NB4 (cell line): Measurements from ENCODE around the gene MAN2A2.

Source experiments
- DNase-seq: peaks from one replicate; pipeline ENCODE4 v3.0.0; 2010; ENCODE audit warnings: low read depth
- H3K4me3 ChIP-seq: one replicate; pipeline ENCODE4 v1.5.1; 2011; ENCODE audit warnings: mild to moderate bottlenecking, low read depth, low read length, moderate library complexity
- MYC ChIP-seq: IDR thresholded peaks from 2 replicates; pipeline ENCODE4 v1.6.1; 2011; ENCODE audit warnings: low read depth, low read length
- POLR2A ChIP-seq: IDR thresholded peaks from 2 replicates; pipeline ENCODE4 v1.6.1; 2011; ENCODE audit warnings: mild to moderate bottlenecking; ENCODE audit not compliant: insufficient read length; ENCODE audit errors: extremely low read depth
- TF ChIP-seq, protein P1 (sequence below): IDR thresholded peaks from 2 replicates; pipeline ENCODE4 v1.6.1; 2011; ENCODE audit warnings: low read depth, low read length
- TF ChIP-seq, protein P2 (sequence below): IDR thresholded peaks from one replicate; pipeline ENCODE4 v1.5.1; 2012; ENCODE audit warnings: low read depth, low read length

Gene MAN2A2

DNA sequence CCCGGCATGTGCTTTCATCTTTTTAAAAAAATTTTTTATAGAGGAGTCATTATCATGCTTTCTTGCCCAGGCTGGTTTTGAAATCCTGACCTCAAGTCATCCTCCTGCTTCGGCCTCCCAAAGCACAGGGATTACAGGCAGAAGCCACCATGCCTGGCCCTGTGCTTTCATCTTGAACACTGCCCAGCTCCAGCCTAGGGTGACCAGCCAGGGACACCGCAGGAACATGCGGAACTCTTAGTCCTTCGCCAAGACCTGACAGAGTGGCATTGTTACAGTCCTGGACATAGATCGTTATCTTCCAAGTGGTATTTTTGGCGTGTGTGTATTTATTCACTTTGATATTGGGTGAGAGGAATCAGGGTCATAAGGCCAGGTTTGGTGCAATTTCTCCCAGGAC, 42.7 kb upstream of the MAN2A2 start:
- H3K4me3 ChIP-seq = no peak overlapping the region
- DNase-seq = no peak
- TF ChIP-seq MYC (no peak), POLR2A (no peak)
- TF ChIP-seq, protein P1, sequence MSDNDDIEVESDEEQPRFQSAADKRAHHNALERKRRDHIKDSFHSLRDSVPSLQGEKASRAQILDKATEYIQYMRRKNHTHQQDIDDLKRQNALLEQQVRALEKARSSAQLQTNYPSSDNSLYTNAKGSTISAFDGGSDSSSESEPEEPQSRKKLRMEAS = no peak
- TF ChIP-seq, protein P2, sequence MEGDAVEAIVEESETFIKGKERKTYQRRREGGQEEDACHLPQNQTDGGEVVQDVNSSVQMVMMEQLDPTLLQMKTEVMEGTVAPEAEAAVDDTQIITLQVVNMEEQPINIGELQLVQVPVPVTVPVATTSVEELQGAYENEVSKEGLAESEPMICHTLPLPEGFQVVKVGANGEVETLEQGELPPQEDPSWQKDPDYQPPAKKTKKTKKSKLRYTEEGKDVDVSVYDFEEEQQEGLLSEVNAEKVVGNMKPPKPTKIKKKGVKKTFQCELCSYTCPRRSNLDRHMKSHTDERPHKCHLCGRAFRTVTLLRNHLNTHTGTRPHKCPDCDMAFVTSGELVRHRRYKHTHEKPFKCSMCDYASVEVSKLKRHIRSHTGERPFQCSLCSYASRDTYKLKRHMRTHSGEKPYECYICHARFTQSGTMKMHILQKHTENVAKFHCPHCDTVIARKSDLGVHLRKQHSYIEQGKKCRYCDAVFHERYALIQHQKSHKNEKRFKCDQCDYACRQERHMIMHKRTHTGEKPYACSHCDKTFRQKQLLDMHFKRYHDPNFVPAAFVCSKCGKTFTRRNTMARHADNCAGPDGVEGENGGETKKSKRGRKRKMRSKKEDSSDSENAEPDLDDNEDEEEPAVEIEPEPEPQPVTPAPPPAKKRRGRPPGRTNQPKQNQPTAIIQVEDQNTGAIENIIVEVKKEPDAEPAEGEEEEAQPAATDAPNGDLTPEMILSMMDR = no peak

DNA sequence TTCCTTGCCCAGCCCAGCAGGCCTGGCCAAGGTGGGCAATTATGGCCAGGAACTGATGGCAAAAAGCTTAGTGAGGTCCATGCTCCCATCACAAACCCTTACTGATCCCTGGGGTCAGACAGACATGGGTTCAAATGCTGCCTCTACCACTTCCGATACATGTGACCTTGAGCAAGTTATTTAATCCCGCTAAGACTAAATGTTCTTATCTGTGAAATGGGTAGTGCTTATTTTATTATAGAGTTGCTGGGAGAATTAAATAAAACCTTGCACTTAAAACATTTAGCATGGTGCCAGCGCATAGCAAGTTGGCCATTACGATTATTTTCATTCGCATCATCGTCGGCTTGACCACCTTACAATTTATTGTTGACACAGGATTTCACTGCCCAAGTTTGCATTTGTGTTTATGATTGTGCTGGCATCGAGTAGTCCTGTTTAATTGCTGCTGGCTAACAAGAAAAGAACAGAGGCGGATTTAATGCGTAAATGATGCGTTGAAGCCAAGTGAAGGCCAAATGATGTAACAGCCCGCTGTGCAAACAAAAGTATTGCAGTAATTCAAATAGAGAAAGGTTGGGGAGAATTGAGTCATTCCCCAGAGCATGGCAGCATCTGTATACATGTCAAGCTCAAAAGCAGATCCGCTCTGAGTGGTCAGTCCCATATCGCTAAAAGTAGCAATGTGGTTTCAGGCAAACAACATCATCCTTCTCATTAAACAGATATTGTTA, 42.0 kb upstream of the MAN2A2 start:
- H3K4me3 ChIP-seq = no peak overlapping the region
- no peak for TF ChIP-seq MYC
- TF ChIP-seq, protein P1 = no peak
- TF ChIP-seq, protein P2 = no peak
- no peak for TF ChIP-seq POLR2A
- DNase-seq = peak; percentile 40

DNA sequence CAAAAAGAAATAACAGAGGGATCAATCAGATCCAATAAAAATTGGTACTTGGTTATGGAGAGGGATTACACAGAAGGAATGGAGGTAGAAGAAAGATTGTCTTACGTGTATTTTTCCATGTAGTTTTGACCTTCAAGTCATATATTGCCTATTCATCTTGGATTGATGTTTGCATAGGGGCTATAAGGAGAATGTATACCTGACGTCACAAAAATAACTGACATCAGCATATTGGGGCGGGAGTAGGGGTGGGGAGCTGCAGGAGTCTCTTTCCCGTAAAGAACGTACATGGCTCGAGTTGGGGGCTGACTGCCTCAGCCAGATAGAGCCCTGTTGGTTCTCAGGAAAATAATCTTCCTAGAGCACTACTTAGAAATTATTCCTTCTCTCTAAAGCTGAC, 40.6 kb upstream of the MAN2A2 start:
- no peak for DNase-seq
- H3K4me3 ChIP-seq = no peak overlapping the region
- TF ChIP-seq, protein P2 = no peak
- TF ChIP-seq MYC = no peak
- TF ChIP-seq, protein P1 = no peak
- no peak for TF ChIP-seq POLR2A

DNA sequence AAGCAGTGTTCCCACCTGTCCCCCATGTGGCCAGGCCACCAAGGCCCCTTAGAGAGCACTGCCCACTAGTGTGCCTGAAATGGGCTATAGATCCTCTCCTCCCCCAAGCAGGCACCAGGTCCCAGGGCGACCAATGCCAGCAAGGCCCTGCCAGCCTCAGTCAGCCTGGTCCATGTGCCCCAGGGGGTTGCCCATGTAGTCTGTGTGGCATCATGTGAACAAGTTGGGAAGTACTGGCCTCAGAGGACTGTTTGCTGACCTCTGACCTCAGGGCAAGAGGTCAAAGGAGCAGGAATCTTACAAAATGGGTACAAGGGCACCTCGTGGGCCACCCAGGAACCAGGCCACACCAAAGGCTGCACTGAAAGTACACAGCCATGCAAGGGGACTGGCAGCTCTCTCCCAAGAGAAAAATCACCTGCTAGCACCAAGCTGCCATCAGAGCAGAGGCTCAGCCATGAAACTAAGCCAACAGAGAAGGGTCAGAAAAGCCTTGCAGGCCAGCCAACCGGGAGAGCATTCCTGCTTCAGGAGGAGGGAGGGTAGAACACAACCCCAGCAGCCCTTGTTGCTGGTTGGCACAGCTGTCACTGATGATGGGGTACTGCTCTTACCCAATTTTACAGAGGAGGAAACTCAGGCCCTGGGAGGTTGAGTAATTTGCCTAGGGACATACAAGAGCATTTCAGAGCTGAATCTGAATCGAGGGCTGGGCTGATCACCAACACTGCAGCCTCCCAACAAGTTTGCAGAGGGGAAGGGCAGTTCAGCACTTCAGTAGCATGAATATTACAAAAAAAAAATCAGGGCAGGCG, 39.9 kb upstream of the MAN2A2 start:
- TF ChIP-seq, protein P1 = no peak
- TF ChIP-seq, protein P2 = no peak
- no peak for TF ChIP-seq POLR2A
- TF ChIP-seq MYC = no peak
- no peak overlapping the region for H3K4me3 ChIP-seq
- DNase-seq = peak; percentile 93

DNA sequence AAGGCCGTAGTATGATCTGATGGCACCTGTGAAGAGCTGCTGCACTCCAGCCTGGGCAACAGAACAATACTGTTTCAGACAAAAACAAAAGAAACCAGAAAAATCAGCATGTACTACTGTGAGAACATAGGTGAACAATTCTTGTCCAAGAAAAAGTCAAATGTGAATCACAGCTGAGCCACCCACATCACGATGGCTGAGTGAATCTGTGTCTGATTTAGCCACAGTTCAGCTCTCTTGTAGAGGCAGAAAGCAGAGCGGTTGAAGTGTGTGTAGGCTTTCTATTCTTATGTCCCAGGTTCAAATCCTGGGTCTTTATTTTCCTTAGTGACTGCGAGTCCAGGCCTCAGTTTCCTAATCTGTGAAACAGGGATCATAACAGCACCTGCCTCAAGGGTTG, 39.1 kb upstream of the MAN2A2 start:
- H3K4me3 ChIP-seq = no peak overlapping the region
- no peak for DNase-seq
- TF ChIP-seq MYC = no peak
- TF ChIP-seq, protein P1 = no peak
- TF ChIP-seq POLR2A = no peak
- TF ChIP-seq, protein P2 = no peak
